GM06990 (cell line): ENCODE results near the gene BUD31.

ENCODE experiments used
- DNase-seq: peaks from one replicate; pipeline ENCODE4 v3.0.0-alpha.2; 2011; ENCODE audit not compliant: insufficient read length; ENCODE audit errors: extremely low read depth
- H3K27me3 ChIP-seq: replicated peaks from 2 replicates; pipeline ENCODE4 v1.6.0; 2011; ENCODE audit warnings: low read length; ENCODE audit not compliant: control insufficient read depth, insufficient read depth
- H3K36me3 ChIP-seq: 2 replicates; pipeline ENCODE4 v1.5.1; 2011; ENCODE audit warnings: low read length; ENCODE audit not compliant: control insufficient read depth, insufficient read depth
- H3K4me3 ChIP-seq: replicated peaks from 2 replicates; pipeline ENCODE4 v1.5.1; 2011; ENCODE audit warnings: low read depth, mild to moderate bottlenecking, control low read depth, low read length
- CTCF ChIP-seq: IDR thresholded peaks from 2 replicates; pipeline ENCODE4 v1.5.1; 2011; ENCODE audit warnings: low read length, control low read depth, mild to moderate bottlenecking, inconsistent platforms; ENCODE audit not compliant: insufficient read depth, poor library complexity, severe bottlenecking

BUD31 gene

GRCh38 chr7:99380032-99380822, 28.5 kb upstream of the BUD31 start:
- DNase-seq, result peak; percentile 86
- Histone ChIP-seq H3K4me3 (peak overlapping the region; percentile 67), H3K27me3 (no peaks in the 10 kb centered on the region), H3K36me3 (peaks cover 32% of the 10 kb centered on the region)
- no peak for TF ChIP-seq CTCF

GRCh38 chr7:99380823-99381663, 27.7 kb upstream of the BUD31 start:
- peak; percentile 84 for DNase-seq
- peaks cover 36% of the 10 kb centered on the region for H3K36me3 ChIP-seq
- TF ChIP-seq CTCF, result no peak

GRCh38 chr7:99381664-99382075, 27.1 kb upstream of the BUD31 start:
- DNase-seq, result no peak
- H3K36me3 ChIP-seq, result peaks cover 42% of the 10 kb centered on the region
- H3K4me3 ChIP-seq, result no peak overlapping the region
- no peaks in the 10 kb centered on the region for H3K27me3 ChIP-seq
- TF ChIP-seq CTCF, result no peak

More at GRCh38 chr7:99380823-99381663, 27.7 kb upstream of the BUD31 start:
- Histone ChIP-seq H3K4me3 (peak overlapping the region; percentile 67), H3K27me3 (no peaks in the 10 kb centered on the region)

- no peak for TF ChIP-seq CTCF
- no peaks in the 10 kb centered on the region for H3K27me3 ChIP-seq
- no peak overlapping the region for H3K4me3 ChIP-seq
- DNase-seq, result no peak
- H3K36me3 ChIP-seq, result peaks cover 42% of the 10 kb centered on the region
Measured at GRCh38 chr7:99383203-99383602, 25.6 kb upstream of the BUD31 start.

GRCh38 chr7:99383791-99384370, 24.9 kb upstream of the BUD31 start:
- no peak for DNase-seq
- no peaks in the 10 kb centered on the region for H3K27me3 ChIP-seq
- peaks cover 45% of the 10 kb centered on the region for H3K36me3 ChIP-seq
- H3K4me3 ChIP-seq, result no peak overlapping the region
- no peak for TF ChIP-seq CTCF
